ENCODE measurements around the gene FCN3.

Gene FCN3

DNA sequence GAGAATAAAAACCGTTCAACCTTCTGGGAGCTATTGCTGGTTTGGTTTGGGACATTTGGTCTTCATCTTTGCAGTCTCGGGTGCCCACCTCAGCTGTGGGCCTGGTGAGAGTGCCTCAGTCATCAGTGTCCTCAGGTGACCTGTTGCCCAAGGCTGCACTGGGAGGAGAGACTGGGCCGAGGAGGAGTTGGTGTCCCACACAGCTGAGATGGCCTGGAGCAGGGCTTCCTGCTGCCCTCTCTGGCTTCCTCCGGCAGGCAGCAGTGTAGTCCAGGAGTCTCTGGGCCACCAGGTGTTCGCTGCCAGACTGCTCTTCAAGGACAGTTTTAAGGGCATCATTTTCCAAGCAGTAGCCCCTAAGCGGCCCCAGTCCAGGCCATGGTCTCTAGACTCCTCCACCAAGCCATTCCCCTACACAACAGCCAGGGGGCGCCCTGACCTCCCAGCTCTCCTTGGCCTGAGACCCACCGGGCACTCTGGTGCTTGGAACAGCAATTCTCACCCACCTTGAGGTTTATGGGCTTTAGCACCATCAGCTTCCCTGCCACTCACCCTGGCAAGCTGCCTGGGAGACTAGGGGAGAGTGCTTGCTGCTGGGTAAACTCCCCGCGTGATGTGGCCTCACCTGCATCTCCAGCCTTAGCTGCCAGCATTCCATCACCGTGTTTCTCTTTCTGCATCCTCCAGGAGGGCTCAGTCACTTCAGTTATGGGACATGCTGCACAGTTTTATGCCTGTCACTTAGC lies 41.9 kb downstream of the FCN3 start:
- Histone ChIP-seq H3K4me1 (ENCODE audit: control insufficient read depth in 5 of 5, insufficient read depth in 5 of 5, low read length in 5 of 5) (peaks cover 0 to 12% (median 4%) of the 10 kb centered on the region in 5 donors), H3K9me3 (ENCODE audit: control insufficient read depth in 5 of 5, low read length in 5 of 5) (no peaks in the 10 kb centered on the region), H3K9ac (ENCODE audit: low read length in 5 of 5) (peak overlapping the region in 2 of 5 donors; percentile 8 to 9), H3K27me3 (ENCODE audit: control insufficient read depth in 5 of 5, insufficient read depth in 4 of 5, low read length in 5 of 5) (no peaks in the 10 kb centered on the region), H3K27ac (ENCODE audit: low read depth, low read length) (no peak overlapping the region), H3K36me3 (ENCODE audit: control insufficient read depth in 5 of 5, insufficient read depth in 5 of 5, low read length in 5 of 5) (peaks cover 0 to 78% (median 70%) of the 10 kb centered on the region in 5 donors), H3K4me3 (ENCODE audit: low read depth in 1 of 5, low read length in 5 of 5) (no peak overlapping the region)

DNA sequence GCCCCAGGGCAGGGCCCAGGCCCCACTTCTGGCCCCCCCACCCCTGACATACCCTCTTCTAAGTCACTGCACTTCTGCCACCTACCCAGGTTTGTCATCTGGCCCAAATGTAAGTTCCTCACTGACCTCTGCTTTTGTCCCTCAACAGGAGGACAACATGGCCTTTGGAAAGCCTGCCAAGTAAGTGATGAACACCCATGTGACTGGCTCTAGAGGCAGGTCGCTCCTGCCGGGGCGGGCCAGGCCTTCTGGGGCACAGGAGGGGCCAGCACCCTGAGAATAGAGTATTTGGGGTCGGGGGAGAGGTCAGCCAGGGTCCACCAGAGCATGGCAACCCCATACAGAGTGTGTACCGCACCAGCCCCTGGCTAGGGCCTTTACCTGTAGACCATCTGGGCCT lies 42.7 kb downstream of the FCN3 start:
- Histone ChIP-seq H3K4me1 (ENCODE audit: control insufficient read depth in 5 of 5, insufficient read depth in 5 of 5, low read length in 5 of 5) (peaks cover 0 to 14% (median 5%) of the 10 kb centered on the region in 5 donors), H3K36me3 (ENCODE audit: control insufficient read depth in 5 of 5, insufficient read depth in 5 of 5, low read length in 5 of 5) (peaks cover 0 to 80% (median 69%) of the 10 kb centered on the region in 5 donors), H3K9me3 (ENCODE audit: control insufficient read depth in 5 of 5, low read length in 5 of 5) (no peaks in the 10 kb centered on the region), H3K4me3 (ENCODE audit: low read depth in 1 of 5, low read length in 5 of 5) (no peak overlapping the region), H3K27ac (ENCODE audit: low read depth, low read length) (no peak overlapping the region), H3K9ac (ENCODE audit: low read length in 5 of 5) (peak overlapping the region in 1 of 5 donors; percentile 9), H3K27me3 (ENCODE audit: control insufficient read depth in 5 of 5, insufficient read depth in 4 of 5, low read length in 5 of 5) (no peaks in the 10 kb centered on the region)

DNA sequence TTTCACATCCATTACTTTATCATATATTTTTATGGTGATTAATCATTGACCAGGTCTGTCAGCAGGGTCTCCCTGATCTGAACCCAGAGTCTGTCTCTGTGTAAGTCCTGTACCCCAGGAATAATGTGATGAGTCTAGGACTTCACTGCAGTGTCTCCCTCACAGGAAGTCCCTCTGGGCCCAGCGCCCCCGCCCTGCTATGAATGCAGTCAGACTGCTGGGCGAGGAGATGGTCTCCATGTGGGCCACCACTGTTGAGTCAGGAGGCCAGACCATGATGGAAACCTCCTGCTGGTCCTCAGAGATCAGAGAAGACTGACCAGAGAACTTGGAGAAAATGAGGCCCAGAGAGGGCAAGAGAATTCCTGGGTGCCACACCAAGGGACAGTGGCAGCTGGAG lies 43.2 kb downstream of the FCN3 start:
- Histone ChIP-seq H3K27ac (ENCODE audit: low read depth, low read length) (no peak overlapping the region), H3K36me3 (ENCODE audit: control insufficient read depth in 5 of 5, insufficient read depth in 5 of 5, low read length in 5 of 5) (peaks cover 0 to 75% (median 67%) of the 10 kb centered on the region in 5 donors)

DNA sequence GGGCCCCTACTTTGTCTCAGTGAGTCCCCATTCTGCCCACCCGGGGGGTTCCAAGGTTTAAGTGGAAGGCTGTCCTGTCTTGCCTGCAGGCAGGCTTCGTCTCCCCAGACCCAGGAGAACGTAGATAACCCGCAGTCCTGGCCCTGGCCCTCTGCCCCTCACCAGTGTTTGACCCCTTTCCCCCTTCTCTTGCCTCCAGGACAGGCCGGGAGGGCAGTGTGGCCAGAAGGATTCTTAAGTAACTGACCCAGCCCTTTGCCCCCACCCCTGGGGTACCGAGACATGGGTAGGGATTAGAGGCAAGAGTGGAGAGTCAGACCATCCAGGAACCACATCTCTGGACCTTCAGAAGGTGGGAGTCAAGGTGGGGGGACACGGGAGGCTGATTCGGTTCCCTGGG lies 43.8 kb downstream of the FCN3 start:
- H3K4me1 ChIP-seq (ENCODE audit: control insufficient read depth in 5 of 5, insufficient read depth in 5 of 5, low read length in 5 of 5), result peaks cover 2 to 22% (median 5%) of the 10 kb centered on the region in 5 donors
- no peaks in the 10 kb centered on the region for H3K9me3 ChIP-seq (ENCODE audit: control insufficient read depth in 5 of 5, low read length in 5 of 5)
- peaks cover 0 to 73% (median 63%) of the 10 kb centered on the region in 5 donors for H3K36me3 ChIP-seq (ENCODE audit: control insufficient read depth in 5 of 5, insufficient read depth in 5 of 5, low read length in 5 of 5)
- H3K27me3 ChIP-seq (ENCODE audit: control insufficient read depth in 5 of 5, insufficient read depth in 4 of 5, low read length in 5 of 5), result no peaks in the 10 kb centered on the region
- H3K27ac ChIP-seq (ENCODE audit: low read depth, low read length), result no peak overlapping the region
- H3K4me3 ChIP-seq (ENCODE audit: low read depth in 1 of 5, low read length in 5 of 5), result no peak overlapping the region
- no peak overlapping the region for H3K9ac ChIP-seq (ENCODE audit: low read length in 5 of 5)

More for the DNA sequence above, 43.2 kb downstream of the FCN3 start:
- no peak overlapping the region for H3K9ac ChIP-seq (ENCODE audit: low read length in 5 of 5)
- H3K4me3 ChIP-seq (ENCODE audit: low read depth in 1 of 5, low read length in 5 of 5), result no peak overlapping the region
- H3K27me3 ChIP-seq (ENCODE audit: control insufficient read depth in 5 of 5, insufficient read depth in 4 of 5, low read length in 5 of 5), result no peaks in the 10 kb centered on the region
- no peaks in the 10 kb centered on the region for H3K9me3 ChIP-seq (ENCODE audit: control insufficient read depth in 5 of 5, low read length in 5 of 5)
- H3K4me1 ChIP-seq (ENCODE audit: control insufficient read depth in 5 of 5, insufficient read depth in 5 of 5, low read length in 5 of 5), result peaks cover 2 to 19% (median 5%) of the 10 kb centered on the region in 5 donors

DNA sequence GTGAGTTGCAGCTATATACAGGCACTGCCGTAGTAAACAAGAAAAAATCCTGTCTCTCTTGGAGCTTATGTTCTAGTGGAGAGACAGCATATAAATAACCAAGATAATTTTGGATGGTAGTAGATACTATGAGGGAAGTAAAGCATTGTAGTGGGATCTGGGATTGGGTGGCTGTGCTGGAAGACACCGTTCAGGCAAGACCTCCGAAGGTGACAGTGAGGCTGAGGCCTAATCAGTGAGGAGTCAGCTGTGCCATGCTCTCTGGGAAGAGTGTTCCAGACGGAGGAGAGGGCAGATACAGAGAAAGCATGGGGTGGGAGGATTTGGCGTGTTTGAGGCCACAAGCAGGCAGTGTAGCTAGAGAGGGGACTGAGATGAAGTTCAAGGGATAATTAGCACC lies 46.7 kb downstream of the FCN3 start:
- H3K27ac ChIP-seq (ENCODE audit: low read depth, low read length), result no peak overlapping the region
- no peak overlapping the region for H3K4me3 ChIP-seq (ENCODE audit: low read depth in 1 of 5, low read length in 5 of 5)
- H3K9me3 ChIP-seq (ENCODE audit: control insufficient read depth in 5 of 5, low read length in 5 of 5), result no peaks in the 10 kb centered on the region
- peak overlapping the region in 1 of 5 donors; percentile 53 for H3K9ac ChIP-seq (ENCODE audit: low read length in 5 of 5)
- peaks cover 0 to 61% (median 50%) of the 10 kb centered on the region in 5 donors for H3K36me3 ChIP-seq (ENCODE audit: control insufficient read depth in 5 of 5, insufficient read depth in 5 of 5, low read length in 5 of 5)
- peaks cover 5 to 35% (median 16%) of the 10 kb centered on the region in 5 donors for H3K4me1 ChIP-seq (ENCODE audit: control insufficient read depth in 5 of 5, insufficient read depth in 5 of 5, low read length in 5 of 5)
- no peaks in the 10 kb centered on the region for H3K27me3 ChIP-seq (ENCODE audit: control insufficient read depth in 5 of 5, insufficient read depth in 4 of 5, low read length in 5 of 5)

DNA sequence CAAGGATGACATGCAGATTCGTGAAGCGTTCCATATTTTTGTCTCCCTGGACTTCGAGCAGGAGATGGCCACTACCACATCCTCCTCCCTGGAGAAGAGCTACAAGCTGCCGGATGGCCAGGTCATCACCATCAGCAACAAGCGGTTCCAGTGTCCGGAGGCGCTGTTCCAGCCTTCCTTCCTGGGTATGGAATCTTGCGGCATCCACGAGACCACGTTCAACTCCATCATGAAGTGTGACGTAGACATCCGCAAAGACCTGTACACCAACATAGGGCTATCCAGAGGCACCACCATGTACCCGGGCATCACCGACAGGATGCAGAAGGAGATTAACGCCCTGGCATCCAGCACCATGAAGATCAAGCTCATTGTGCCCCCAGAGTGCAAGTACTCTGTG lies 49.3 kb downstream of the FCN3 start:
- peaks cover 0 to 38% (median 28%) of the 10 kb centered on the region in 5 donors for H3K36me3 ChIP-seq (ENCODE audit: control insufficient read depth in 5 of 5, insufficient read depth in 5 of 5, low read length in 5 of 5)

DNA sequence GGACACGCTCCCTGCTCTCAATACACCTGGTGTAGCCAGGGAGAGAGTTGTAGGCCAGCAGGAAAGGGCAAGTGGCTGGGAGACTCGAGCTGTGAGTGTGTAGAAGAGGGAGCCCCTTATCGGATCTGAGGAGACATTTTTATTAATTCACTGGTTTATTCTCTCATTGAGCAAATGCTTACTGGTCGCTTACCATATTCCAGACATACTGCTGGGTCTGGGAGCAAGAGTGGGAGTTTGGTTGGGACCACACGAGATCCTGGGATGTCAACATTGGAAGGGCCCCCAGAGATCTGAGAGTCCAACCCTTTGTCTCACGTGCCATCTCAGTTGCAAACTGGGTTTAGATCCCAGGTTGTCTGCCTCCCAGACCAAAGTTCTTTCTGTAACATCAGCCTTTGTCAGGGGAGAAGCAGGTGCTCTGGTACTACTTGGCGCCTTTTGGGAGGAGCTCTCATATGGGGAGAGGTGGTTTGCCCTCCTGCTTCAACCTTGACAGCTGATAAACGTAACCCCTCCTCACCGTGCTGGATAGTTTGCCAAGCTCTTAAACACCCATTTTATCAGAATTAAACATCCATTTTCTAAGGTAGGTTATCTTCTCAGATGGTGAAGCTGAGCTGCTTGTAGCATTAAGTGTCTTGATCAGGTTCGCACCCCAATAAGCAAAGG lies 51.9 kb downstream of the FCN3 start:
- Histone ChIP-seq H3K9ac (ENCODE audit: low read length in 5 of 5) (peak overlapping the region; percentile 93 to 98 (median 97)), H3K4me3 (ENCODE audit: low read depth in 1 of 5, low read length in 5 of 5) (peak overlapping the region; percentile 87 to 98 (median 98)), H3K4me1 (ENCODE audit: control insufficient read depth in 5 of 5, insufficient read depth in 5 of 5, low read length in 5 of 5) (peaks cover 5 to 30% (median 25%) of the 10 kb centered on the region in 5 donors)

More for the DNA sequence above, 49.3 kb downstream of the FCN3 start:
- no peak overlapping the region for H3K9ac ChIP-seq (ENCODE audit: low read length in 5 of 5)
- no peaks in the 10 kb centered on the region for H3K27me3 ChIP-seq (ENCODE audit: control insufficient read depth in 5 of 5, insufficient read depth in 4 of 5, low read length in 5 of 5)
- H3K9me3 ChIP-seq (ENCODE audit: control insufficient read depth in 5 of 5, low read length in 5 of 5), result no peaks in the 10 kb centered on the region
- H3K27ac ChIP-seq (ENCODE audit: low read depth, low read length), result no peak overlapping the region
- peaks cover 5 to 35% (median 25%) of the 10 kb centered on the region in 5 donors for H3K4me1 ChIP-seq (ENCODE audit: control insufficient read depth in 5 of 5, insufficient read depth in 5 of 5, low read length in 5 of 5)
- H3K4me3 ChIP-seq (ENCODE audit: low read depth in 1 of 5, low read length in 5 of 5), result no peak overlapping the region

DNA sequence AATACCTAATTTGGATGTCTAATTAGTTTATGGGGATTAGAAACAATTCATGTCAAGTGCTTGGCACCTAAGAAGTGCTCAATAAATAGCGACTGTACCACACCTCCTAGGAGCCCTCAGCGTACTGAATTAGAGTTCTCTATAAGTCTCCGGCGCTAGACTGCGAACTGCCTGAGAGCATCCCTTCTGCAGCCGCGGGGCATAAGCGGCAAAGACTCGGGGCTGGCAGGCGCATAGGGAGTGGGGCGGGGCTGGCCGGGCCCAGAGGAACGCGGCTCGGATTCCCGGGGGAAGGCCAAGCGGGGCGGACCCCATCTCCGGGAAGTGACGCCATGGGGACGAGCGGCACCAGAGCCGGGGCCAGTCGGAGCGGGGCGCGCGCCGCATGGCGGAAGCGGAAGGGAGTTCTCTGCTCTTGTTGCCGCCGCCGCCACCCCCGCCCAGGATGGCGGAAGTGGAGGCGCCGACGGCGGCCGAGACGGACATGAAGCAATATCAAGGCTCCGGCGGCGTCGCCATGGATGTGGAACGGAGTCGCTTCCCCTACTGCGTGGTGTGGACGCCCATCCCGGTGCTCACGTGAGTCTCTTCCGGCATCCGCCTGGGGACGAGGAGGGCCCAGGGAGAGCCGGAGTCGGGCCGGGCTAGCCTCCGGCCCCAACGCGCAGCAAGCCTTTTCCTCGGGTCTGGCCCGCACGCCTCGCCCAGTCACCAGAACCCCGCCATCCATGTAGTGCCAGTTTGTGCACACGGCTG lies 52.6 kb downstream of the FCN3 start, which contains the start of gene TMEM222:
TSS of gene TMEM222 (plus strand) at position 351 of the 756 bp plus-strand sequence. CDS start at position 386, 35 bp downstream.
- H3K27me3 ChIP-seq (ENCODE audit: control insufficient read depth in 5 of 5, insufficient read depth in 4 of 5, low read length in 5 of 5), result peaks cover 0 to 12% (median 9%) of the 10 kb centered on the region in 5 donors
- no peaks in the 10 kb centered on the region for H3K9me3 ChIP-seq (ENCODE audit: control insufficient read depth in 5 of 5, low read length in 5 of 5)
- peak within 1 kb of the TSS; percentile 87 to 98 (median 98) for H3K4me3 ChIP-seq (ENCODE audit: low read depth in 1 of 5, low read length in 5 of 5)

More for the DNA sequence above, 51.9 kb downstream of the FCN3 start:
- peaks cover 0 to 12% (median 9%) of the 10 kb centered on the region in 5 donors for H3K27me3 ChIP-seq (ENCODE audit: control insufficient read depth in 5 of 5, insufficient read depth in 4 of 5, low read length in 5 of 5)
- peak overlapping the region; percentile 86 for H3K27ac ChIP-seq (ENCODE audit: low read depth, low read length)
- no peaks in the 10 kb centered on the region for H3K9me3 ChIP-seq (ENCODE audit: control insufficient read depth in 5 of 5, low read length in 5 of 5)
- peaks cover 0 to 24% (median 23%) of the 10 kb centered on the region in 5 donors for H3K36me3 ChIP-seq (ENCODE audit: control insufficient read depth in 5 of 5, insufficient read depth in 5 of 5, low read length in 5 of 5)

More for the DNA sequence above, 52.6 kb downstream of the FCN3 start, which contains the start of gene TMEM222:
- Histone ChIP-seq H3K36me3 (ENCODE audit: control insufficient read depth in 5 of 5, insufficient read depth in 5 of 5, low read length in 5 of 5) (peaks cover 0 to 23% (median 19%) of the 10 kb centered on the region in 5 donors), H3K27ac (ENCODE audit: low read depth, low read length) (peak within 1 kb of the TSS; percentile 86), H3K9ac (ENCODE audit: low read length in 5 of 5) (peak within 1 kb of the TSS; percentile 93 to 98 (median 97)), H3K4me1 (ENCODE audit: control insufficient read depth in 5 of 5, insufficient read depth in 5 of 5, low read length in 5 of 5) (peaks cover 5 to 29% (median 25%) of the 10 kb centered on the region in 5 donors)
